Activated naive CD4-positive, alpha-beta T cell treated with anti-CD3 and anti-CD28 coated beads for 36 hours (primary cell): ENCODE data around the gene SLC16A6. TPM values are rescaled to one million over a fixed set of nuclear protein-coding genes. Genes with fewer than 3 reads are reported as not detected.
"Not testable (repeated sequence)": the region's sequence is repeated elsewhere in the genome, so short reads cannot be mapped to it uniquely, and the experiment has no call there.

Experiments used
- CTCF ChIA-PET: fragments of 350-600 bp; sonication (Branson Sonifier 250); formaldehyde crosslinking; loops from one replicate; lab custom pipeline; 2021; ENCODE audit warnings: antibody characterized with exemption; lab: Charles Lee
- DNase-seq: peaks from one replicate; pipeline ENCODE4 v3.0.0-alpha.2; 2020
- H3K27ac Mint-ChIP-seq: one replicate; pipeline ENCODE4 v1.8.0; 2021; ENCODE audit warnings: mild to moderate bottlenecking, mixed read lengths
- H3K27me3 Mint-ChIP-seq: one replicate; pipeline ENCODE4 v1.8.0; 2021; ENCODE audit warnings: low read depth, mixed read lengths
- H3K36me3 Mint-ChIP-seq: one replicate; pipeline ENCODE4 v1.8.0; 2021; ENCODE audit warnings: low read depth, mixed read lengths
- H3K4me1 Mint-ChIP-seq: one replicate; pipeline ENCODE4 v1.8.0; 2021; ENCODE audit warnings: low read depth, mixed read lengths
- H3K4me3 Mint-ChIP-seq: one replicate; pipeline ENCODE4 v1.8.0; 2021; ENCODE audit warnings: mild to moderate bottlenecking, moderate library complexity, mixed read lengths
- H3K9me3 Mint-ChIP-seq: one replicate; pipeline ENCODE4 v1.8.0; 2021; ENCODE audit warnings: mixed read lengths
- intact Hi-C: fragments of 100-400 bp; cut with micrococcal nuclease; formaldehyde crosslinking; loops from one replicate; pipeline ENCODE4 v1.15.1; 2023
- total RNA-seq, 2 experiments: library from RNA; stranded (reverse); gene quantifications; one replicate each; pipeline ENCODE4 v1.2.3, GENCODE V29; 2021

SLC16A6 gene
- total RNA-seq, 2 experiments from 2014 or later = 0.96 to 1.1 TPM

GRCh38 chr17:68321556-68321954, 30.6 kb upstream of the SLC16A6 start:
- H3K27ac Mint-ChIP-seq = no peak overlapping the region
- H3K36me3 Mint-ChIP-seq = no peaks in the 10 kb centered on the region
- CTCF ChIA-PET = interaction anchor here (0.5 kb wide), 1 partner anchor 430 kb away, joined by 8 read pairs; no protein-coding TSS in a partner anchor
- no peaks in the 10 kb centered on the region for H3K27me3 Mint-ChIP-seq
- no peak overlapping the region for H3K4me3 Mint-ChIP-seq
- intact Hi-C loops = no loop called here
- no peaks in the 10 kb centered on the region for H3K9me3 Mint-ChIP-seq
- DNase-seq = no peak
- peaks cover 18% of the 10 kb centered on the region for H3K4me1 Mint-ChIP-seq

- Mint-ChIP-seq H3K9me3 (no peaks in the 10 kb centered on the region), H3K27me3 (no peaks in the 10 kb centered on the region)
- CTCF ChIA-PET = no interaction called here
Measured at GRCh38 chr17:68320943-68321555, 30.1 kb upstream of the SLC16A6 start.

DNA sequence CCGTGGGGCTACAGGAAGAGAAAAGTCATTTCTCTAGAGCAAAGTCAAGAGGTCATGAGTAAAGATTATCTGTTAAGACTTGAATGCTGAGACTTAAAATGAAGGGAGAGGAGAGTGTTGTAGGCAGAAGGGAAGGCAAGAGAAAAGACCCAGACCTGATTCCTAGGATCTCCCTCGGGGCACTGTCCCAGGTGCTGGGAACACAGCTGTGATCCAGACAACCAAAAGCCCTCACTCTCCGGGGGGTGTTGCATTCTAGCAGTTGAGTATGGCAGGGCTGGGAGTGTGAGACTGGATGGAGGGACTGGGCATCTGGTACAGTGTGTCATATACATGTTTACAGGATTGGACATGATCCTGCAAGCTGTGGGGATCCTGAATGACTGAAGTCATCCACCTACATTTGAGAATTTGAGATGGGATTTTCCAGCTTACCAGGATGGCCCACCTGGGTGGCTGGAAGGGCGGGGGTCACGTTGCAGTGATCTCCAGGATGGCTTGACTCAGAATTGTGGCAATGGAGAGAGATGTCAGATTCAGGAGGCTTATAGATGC, 29.5 kb upstream of the SLC16A6 start:
- H3K27ac Mint-ChIP-seq = no peak overlapping the region
- H3K4me3 Mint-ChIP-seq = no peak overlapping the region
- H3K4me1 Mint-ChIP-seq = peaks cover 20% of the 10 kb centered on the region
- no peaks in the 10 kb centered on the region for H3K36me3 Mint-ChIP-seq
- no peaks in the 10 kb centered on the region for H3K9me3 Mint-ChIP-seq
- intact Hi-C loops = no loop called here
- H3K27me3 Mint-ChIP-seq = no peaks in the 10 kb centered on the region
- no peak for DNase-seq
- CTCF ChIA-PET = no interaction called here

More at GRCh38 chr17:68320943-68321555, 30.1 kb upstream of the SLC16A6 start:
- H3K4me1 Mint-ChIP-seq = peaks cover 19% of the 10 kb centered on the region
- no peak overlapping the region for H3K27ac Mint-ChIP-seq
- intact Hi-C loops = no loop called here
- H3K4me3 Mint-ChIP-seq = no peak overlapping the region
- no peaks in the 10 kb centered on the region for H3K36me3 Mint-ChIP-seq
- no peak for DNase-seq

GRCh38 chr17:68319410-68320162, 28.7 kb upstream of the SLC16A6 start:
- Mint-ChIP-seq H3K9me3 (no peaks in the 10 kb centered on the region), H3K27ac (no peak overlapping the region), H3K27me3 (no peaks in the 10 kb centered on the region), H3K36me3 (no peaks in the 10 kb centered on the region), H3K4me3 (no peak overlapping the region), H3K4me1 (peaks cover 27% of the 10 kb centered on the region)
- no peak for DNase-seq
- CTCF ChIA-PET = interaction anchor here (0.6 to 1.3 kb wide), 3 partner anchors 12 to 386 kb away, joined by 3 to 5 read pairs (median 3); no protein-coding TSS in a partner anchor
- intact Hi-C loops = no loop called here

DNA sequence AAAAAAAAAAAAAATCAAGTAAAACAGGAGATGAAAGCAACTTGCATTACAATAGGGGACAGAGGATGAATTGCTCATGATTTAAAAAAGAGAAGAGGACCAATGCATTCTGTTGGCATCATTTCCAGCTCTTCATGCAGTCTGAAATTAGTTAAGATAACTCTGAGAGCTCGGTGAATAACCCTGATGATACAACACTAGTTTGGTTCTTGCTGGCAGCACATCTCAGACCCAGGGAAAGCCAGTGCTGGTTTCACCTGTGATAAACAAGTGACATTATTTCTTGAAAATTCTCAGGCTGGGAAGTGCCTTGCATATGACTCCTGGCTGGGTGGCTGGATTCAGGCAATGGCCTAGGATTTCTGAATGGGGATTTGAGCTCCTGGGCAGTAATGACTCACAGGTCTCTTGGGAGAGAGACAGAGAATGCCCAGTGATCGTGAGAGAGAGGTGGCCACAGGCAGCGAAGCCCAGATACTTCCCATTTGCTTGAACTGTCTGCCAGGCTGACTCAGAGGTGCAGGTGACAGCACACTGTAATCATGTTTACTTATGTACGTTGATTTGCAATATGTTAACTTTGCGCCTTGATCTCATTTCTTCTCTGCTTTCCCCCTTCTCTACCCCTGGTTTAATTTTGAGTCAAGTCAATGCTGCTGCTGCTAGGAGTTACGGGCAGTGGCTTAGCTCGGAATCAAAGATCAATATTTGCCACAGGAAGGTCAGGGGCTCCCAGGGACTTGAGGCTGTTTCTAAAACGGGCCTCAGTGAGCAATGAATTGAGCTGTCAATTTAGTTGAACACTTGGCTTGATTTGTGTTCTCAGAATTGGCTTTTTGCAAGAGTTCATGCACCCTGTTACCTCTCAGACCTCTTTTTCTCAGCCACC, 27.4 kb upstream of the SLC16A6 start:
- H3K27me3 Mint-ChIP-seq = no peaks in the 10 kb centered on the region
- peaks cover 29% of the 10 kb centered on the region for H3K4me1 Mint-ChIP-seq
- no peaks in the 10 kb centered on the region for H3K36me3 Mint-ChIP-seq
- CTCF ChIA-PET = interaction anchor here (1.3 kb wide), 1 partner anchor 11 kb away, joined by 3 read pairs; no protein-coding TSS in a partner anchor
- no peak overlapping the region for H3K27ac Mint-ChIP-seq
- no peak for DNase-seq
- intact Hi-C loops = no loop called here
- H3K4me3 Mint-ChIP-seq = no peak overlapping the region
- H3K9me3 Mint-ChIP-seq = no peaks in the 10 kb centered on the region

DNA sequence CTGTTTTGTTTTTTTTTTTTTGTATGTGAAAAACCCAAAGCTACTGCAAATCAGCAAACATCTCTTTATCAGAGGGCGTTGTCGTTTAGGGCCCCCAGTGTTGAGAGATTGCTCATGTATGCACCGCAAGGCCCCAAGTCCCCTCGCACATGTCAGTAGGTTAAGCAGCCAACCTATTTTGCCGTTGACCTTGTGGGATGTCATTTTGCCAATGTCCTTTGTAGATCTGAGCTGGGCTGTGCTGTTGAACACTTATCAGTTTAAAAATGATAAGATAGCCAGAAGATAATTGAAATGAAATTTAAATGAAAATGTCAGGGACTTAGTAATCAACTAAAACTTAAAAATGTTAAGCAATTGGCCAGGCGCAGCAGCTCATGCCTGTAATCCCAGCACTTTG, 26.5 kb upstream of the SLC16A6 start:
- H3K27ac Mint-ChIP-seq = no peak overlapping the region
- no peak for DNase-seq
- H3K4me3 Mint-ChIP-seq = no peak overlapping the region
- intact Hi-C loops = no loop called here
- H3K9me3 Mint-ChIP-seq = no peaks in the 10 kb centered on the region
- peaks cover 35% of the 10 kb centered on the region for H3K4me1 Mint-ChIP-seq
- H3K27me3 Mint-ChIP-seq = no peaks in the 10 kb centered on the region
- CTCF ChIA-PET = no interaction called here
- no peaks in the 10 kb centered on the region for H3K36me3 Mint-ChIP-seq

- CTCF ChIA-PET = interaction anchor here (1.1 kb wide), 1 partner anchor 14 kb away, joined by 4 read pairs; no protein-coding TSS in a partner anchor
- H3K27me3 Mint-ChIP-seq = no peaks in the 10 kb centered on the region
- DNase-seq = no peak
- intact Hi-C loops = no loop called here
- no peak overlapping the region for H3K27ac Mint-ChIP-seq
- H3K4me1 Mint-ChIP-seq = peaks cover 42% of the 10 kb centered on the region
- H3K36me3 Mint-ChIP-seq = no peaks in the 10 kb centered on the region
- H3K4me3 Mint-ChIP-seq = no peak overlapping the region
- H3K9me3 Mint-ChIP-seq = no peaks in the 10 kb centered on the region
Measured at GRCh38 chr17:68315930-68316329, 25.0 kb upstream of the SLC16A6 start.

GRCh38 chr17:68314916-68315535, 24.1 kb upstream of the SLC16A6 start:
- no peak for DNase-seq
- Mint-ChIP-seq H3K9me3 (no peaks in the 10 kb centered on the region), H3K36me3 (no peaks in the 10 kb centered on the region), H3K27me3 (no peaks in the 10 kb centered on the region), H3K4me1 (peaks cover 48% of the 10 kb centered on the region), H3K4me3 (no peak overlapping the region), H3K27ac (no peak overlapping the region)
- CTCF ChIA-PET = interaction anchor here (1.1 kb wide), 1 partner anchor 14 kb away, joined by 4 read pairs; no protein-coding TSS in a partner anchor
- intact Hi-C loops = no loop called here

- DNase-seq = peak; percentile 65
Measured at GRCh38 chr17:68310152-68310551, 19.2 kb upstream of the SLC16A6 start.

DNA sequence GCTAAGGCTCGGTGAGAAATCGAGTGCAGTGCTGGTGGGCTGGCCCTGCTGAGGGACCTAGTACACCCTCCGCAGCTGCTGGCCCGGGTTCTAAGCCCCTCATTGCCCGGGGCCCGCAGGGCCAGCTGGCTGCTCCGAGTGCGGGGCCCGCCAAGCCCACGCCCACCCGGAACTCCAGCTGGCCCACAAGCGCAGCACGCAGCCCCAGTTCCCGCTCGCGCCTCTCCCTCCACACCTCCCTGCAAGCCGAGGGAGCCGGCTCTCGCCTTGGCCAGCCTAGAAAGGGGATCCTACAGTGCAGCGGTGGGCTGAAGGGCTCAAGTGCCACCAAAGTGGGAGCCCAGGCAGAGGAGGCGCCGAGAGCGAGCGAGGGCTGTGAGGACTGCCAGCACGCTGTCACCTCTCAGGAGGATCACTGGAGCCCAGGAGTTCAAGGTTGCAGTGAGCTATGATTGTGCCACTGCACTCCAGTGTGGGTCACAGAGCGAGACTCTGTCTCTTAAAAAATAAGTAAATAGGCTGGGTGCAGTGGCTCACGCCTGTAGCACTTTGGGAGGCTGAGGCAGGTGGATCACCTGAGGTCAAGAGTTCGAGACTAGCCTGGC, 18.2 kb upstream of the SLC16A6 start:
- DNase-seq, H3K4me3 Mint-ChIP-seq, H3K36me3 Mint-ChIP-seq, H3K9me3 Mint-ChIP-seq, intact Hi-C loops, H3K27ac Mint-ChIP-seq, H3K27me3 Mint-ChIP-seq: not testable (repeated sequence)
- H3K4me1 Mint-ChIP-seq = peaks cover 40% of the 10 kb centered on the region
- CTCF ChIA-PET = interaction anchor here (1.0 to 1.3 kb wide), 2 partner anchors 15 to 90 kb away, joined by 3 read pairs; no protein-coding TSS in a partner anchor

More at GRCh38 chr17:68310152-68310551, 19.2 kb upstream of the SLC16A6 start:
- intact Hi-C loops = no loop called here
- CTCF ChIA-PET = interaction anchor here (0.9 to 1.3 kb wide), 3 partner anchors 14 to 89 kb away, joined by 3 read pairs; no protein-coding TSS in a partner anchor
- Mint-ChIP-seq H3K4me1 (peaks cover 46% of the 10 kb centered on the region), H3K4me3 (no peak overlapping the region), H3K9me3 (no peaks in the 10 kb centered on the region), H3K27ac (no peak overlapping the region), H3K36me3 (no peaks in the 10 kb centered on the region), H3K27me3 (no peaks in the 10 kb centered on the region)

DNA sequence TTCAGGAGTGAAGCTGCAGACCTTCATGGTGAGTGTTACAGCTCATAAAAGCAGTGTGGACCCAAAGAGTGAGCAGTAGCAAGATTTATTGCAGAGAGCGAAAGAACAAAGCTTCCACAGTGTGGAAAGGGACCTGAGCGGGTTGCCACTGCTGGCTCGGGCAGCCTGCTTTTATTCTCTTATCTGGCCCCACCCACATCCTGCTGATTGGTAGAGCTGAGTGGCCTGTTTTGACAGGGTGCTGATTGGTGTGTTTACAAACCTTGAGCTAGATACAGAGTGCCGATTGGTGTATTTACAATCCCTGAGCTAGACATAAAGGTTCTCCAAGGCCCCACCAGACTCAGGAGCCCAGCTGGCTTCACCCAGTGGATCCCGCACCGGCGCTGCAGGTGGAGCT, 17.6 kb upstream of the SLC16A6 start:
- H3K4me1 Mint-ChIP-seq = peaks cover 35% of the 10 kb centered on the region
- DNase-seq, H3K9me3 Mint-ChIP-seq, H3K27ac Mint-ChIP-seq, H3K36me3 Mint-ChIP-seq, H3K4me3 Mint-ChIP-seq, intact Hi-C loops, H3K27me3 Mint-ChIP-seq: not testable (repeated sequence)
- CTCF ChIA-PET = interaction anchor here (1.0 kb wide), 1 partner anchor 18 kb away, joined by 3 read pairs; no protein-coding TSS in a partner anchor
